SK-N-SH treated with all-trans-retinoic acid at 6 μM for 48 hours (cell line): ENCODE measurements around the gene MYH13.

ENCODE experiments used
- ATAC-seq: fragments of 200-7000 bp; cut with Tn5 transposase; 3 replicates; pipeline ENCODE4 v1.9.1; 2020; ENCODE audit warnings: mild to moderate bottlenecking, moderate library complexity
- ARNTL ChIP-seq: fragments of 450-650 bp; formaldehyde crosslinking; IDR thresholded peaks from 2 replicates; pipeline ENCODE4 v1.5.0; 2020; ENCODE audit warnings: low read depth, mild to moderate bottlenecking, moderate library complexity, borderline replicate concordance
- BACH2 ChIP-seq: fragments of 250-450 bp; sonication (Bioruptor Pico); IDR thresholded peaks from 2 replicates; pipeline ENCODE4 v1.9.0; 2021; ENCODE audit warnings: mild to moderate bottlenecking, borderline replicate concordance
- CREB5 ChIP-seq: fragments of 250-450 bp; sonication (Bioruptor Pico); IDR thresholded peaks from 2 replicates; pipeline ENCODE4 v1.5.1; 2020; ENCODE audit warnings: low read depth, mild to moderate bottlenecking, moderate library complexity
- CSDC2 ChIP-seq: fragments of 250-450 bp; sonication (Bioruptor Pico); IDR thresholded peaks from 2 replicates; pipeline ENCODE4 v1.5.0; 2020; ENCODE audit warnings: mild to moderate bottlenecking, moderate library complexity
- CSRNP3 ChIP-seq: fragments of 250-450 bp; sonication (Bioruptor Pico); IDR thresholded peaks from 2 replicates; pipeline ENCODE4 v1.5.1; 2021; ENCODE audit warnings: mild to moderate bottlenecking, moderate library complexity
- ESRRG ChIP-seq: fragments of 250-450 bp; sonication (Bioruptor Pico); IDR thresholded peaks from 2 replicates; pipeline ENCODE4 v1.6.1; 2021; ENCODE audit warnings: mild to moderate bottlenecking
- GLIS3 ChIP-seq: fragments of 250-450 bp; sonication (Bioruptor Pico); IDR thresholded peaks from 2 replicates; pipeline ENCODE4 v1.5.0; 2020; ENCODE audit warnings: mild to moderate bottlenecking, moderate library complexity
- ISL1 ChIP-seq: fragments of 250-450 bp; sonication (Bioruptor Pico); IDR thresholded peaks from 2 replicates; pipeline ENCODE4 v2.1.2; 2022; ENCODE audit warnings: mild to moderate bottlenecking, moderate library complexity
- OSR1 ChIP-seq: fragments of 250-450 bp; sonication (Bioruptor Pico); IDR thresholded peaks from 2 replicates; pipeline ENCODE4 v1.8.0; 2022; ENCODE audit warnings: moderate library complexity, mild to moderate bottlenecking, inconsistent platforms
- POU6F1 ChIP-seq: fragments of 250-450 bp; sonication (Bioruptor Pico); IDR thresholded peaks from 2 replicates; pipeline ENCODE4 v1.8.0; 2021; ENCODE audit warnings: low read depth, mild to moderate bottlenecking, moderate library complexity, borderline replicate concordance
- PPARA ChIP-seq: fragments of 250-450 bp; sonication (Bioruptor Pico); IDR thresholded peaks from 2 replicates; pipeline ENCODE4 v1.5.0; 2020; ENCODE audit warnings: mild to moderate bottlenecking, borderline replicate concordance
- RARB ChIP-seq: fragments of 250-450 bp; sonication (Bioruptor Pico); IDR thresholded peaks from 2 replicates; pipeline ENCODE4 v1.8.0; 2021; ENCODE audit warnings: mild to moderate bottlenecking, moderate library complexity
- SNAI2 ChIP-seq: fragments of 250-450 bp; sonication (Bioruptor Pico); IDR thresholded peaks from 2 replicates; pipeline ENCODE4 v1.5.0; 2020; ENCODE audit warnings: mild to moderate bottlenecking, moderate library complexity
- TCF4 ChIP-seq: fragments of 250-450 bp; sonication (Bioruptor Pico); IDR thresholded peaks from 2 replicates; pipeline ENCODE4 v1.8.0; 2021; ENCODE audit warnings: mild to moderate bottlenecking, moderate library complexity, borderline replicate concordance
- TOX ChIP-seq: fragments of 250-450 bp; sonication (Bioruptor Pico); IDR thresholded peaks from 2 replicates; pipeline ENCODE4 v1.8.0; 2021; ENCODE audit warnings: mild to moderate bottlenecking, moderate library complexity, borderline replicate concordance
- TSHZ2 ChIP-seq: fragments of 250-450 bp; sonication (Bioruptor Pico); IDR thresholded peaks from 2 replicates; pipeline ENCODE4 v1.5.0; 2020; ENCODE audit warnings: mild to moderate bottlenecking, moderate library complexity
- ZC3H10 ChIP-seq: fragments of 250-450 bp; sonication (Bioruptor Pico); IDR thresholded peaks from 2 replicates; pipeline ENCODE4 v1.5.1; 2021; ENCODE audit warnings: mild to moderate bottlenecking, moderate library complexity
- ZFP3 ChIP-seq: fragments of 250-450 bp; sonication (Bioruptor Pico); IDR thresholded peaks from 2 replicates; pipeline ENCODE4 v1.5.0; 2020; ENCODE audit warnings: mild to moderate bottlenecking, moderate library complexity
- ZFP30 ChIP-seq: fragments of 450-650 bp; formaldehyde crosslinking; IDR thresholded peaks from 2 replicates; pipeline ENCODE4 v1.5.0; 2022; ENCODE audit warnings: mild to moderate bottlenecking, moderate library complexity
- ZNF565 ChIP-seq: fragments of 450-650 bp; formaldehyde crosslinking; conservative IDR thresholded peaks from 2 replicates; pipeline ENCODE4 v1.5.0; 2020; ENCODE audit warnings: low read depth, mild to moderate bottlenecking, moderate library complexity
- ZNF70 ChIP-seq: fragments of 450-650 bp; formaldehyde crosslinking; IDR thresholded peaks from 2 replicates; pipeline ENCODE4 v1.5.0; 2020; ENCODE audit warnings: mild to moderate bottlenecking, moderate library complexity
- ZNF8 ChIP-seq: fragments of 450-650 bp; formaldehyde crosslinking; IDR thresholded peaks from 2 replicates; pipeline ENCODE4 v1.5.0; 2020; ENCODE audit warnings: mild to moderate bottlenecking, moderate library complexity

Gene MYH13

GRCh38 chr17:10421211-10421610 is 48.4 kb upstream of the MYH13 start (continued):
- TF ChIP-seq CSRNP3 (CRISPR knock-in tag), result no peak
- no peak for TF ChIP-seq ZFP30 (CRISPR knock-in tag)
- no peak for TF ChIP-seq TCF4 (CRISPR knock-in tag)
- no peak for TF ChIP-seq TOX (CRISPR knock-in tag)
- no peak for TF ChIP-seq PPARA
- no peak for TF ChIP-seq CREB5 (CRISPR knock-in tag)
- no peak for TF ChIP-seq OSR1 (CRISPR knock-in tag)
- no peak for TF ChIP-seq ESRRG (CRISPR knock-in tag)

GRCh38 chr17:10420811-10421210 is 48.0 kb upstream of the MYH13 start:
- ATAC-seq, result no peak
- TF ChIP-seq ARNTL (CRISPR knock-in tag), result no peak
- TF ChIP-seq ZFP3 (CRISPR knock-in tag), result no peak
- no peak for TF ChIP-seq ISL1 (CRISPR knock-in tag)
- TF ChIP-seq POU6F1, result no peak
- no peak for TF ChIP-seq ZC3H10 (CRISPR knock-in tag)
- no peak for TF ChIP-seq PPARA
- TF ChIP-seq OSR1 (CRISPR knock-in tag), result no peak
- no peak for TF ChIP-seq TOX (CRISPR knock-in tag)
- no peak for TF ChIP-seq TSHZ2 (CRISPR knock-in tag)
- no peak for TF ChIP-seq CSRNP3 (CRISPR knock-in tag)
- TF ChIP-seq CREB5 (CRISPR knock-in tag), result no peak
- TF ChIP-seq ZNF8, result no peak
- TF ChIP-seq ZNF565 (CRISPR knock-in tag), result no peak
- TF ChIP-seq BACH2, result no peak
- TF ChIP-seq ZNF70, result no peak
- TF ChIP-seq RARB (CRISPR knock-in tag), result no peak
- TF ChIP-seq GLIS3, result no peak
- TF ChIP-seq ZFP30 (CRISPR knock-in tag), result no peak
- TF ChIP-seq SNAI2 (CRISPR knock-in tag), result no peak
- TF ChIP-seq ESRRG (CRISPR knock-in tag), result no peak

- TF ChIP-seq TCF4 (CRISPR knock-in tag), result no peak
- no peak for TF ChIP-seq ZNF565 (CRISPR knock-in tag)
- TF ChIP-seq OSR1 (CRISPR knock-in tag), result no peak
- no peak for TF ChIP-seq ZFP3 (CRISPR knock-in tag)
- TF ChIP-seq ISL1 (CRISPR knock-in tag), result no peak
- no peak for TF ChIP-seq SNAI2 (CRISPR knock-in tag)
- no peak for TF ChIP-seq ZNF70
- TF ChIP-seq CSDC2 (CRISPR knock-in tag), result no peak
- TF ChIP-seq RARB (CRISPR knock-in tag), result no peak
- no peak for TF ChIP-seq POU6F1
- no peak for TF ChIP-seq TOX (CRISPR knock-in tag)
Measured at GRCh38 chr17:10417431-10417830, 44.6 kb upstream of the MYH13 start.

More at GRCh38 chr17:10417431-10417830, 44.6 kb upstream of the MYH13 start:
- no peak for ATAC-seq
